Stimulated activated naive CD8-positive, alpha-beta T cell treated with anti-CD3 and anti-CD28 coated beads, Interleukin-15, Interleukin-2, amounts not matched to agents 100 U/mL and 50 U/mL, for 24 hours (primary cell): Measurements from ENCODE around the gene KRTAP9-9.
"Not testable (repeated sequence)": the region's sequence is repeated elsewhere in the genome, so short reads cannot be mapped to it uniquely, and the experiment has no call there.

Experiments
- ATAC-seq: fragments of 150-1000 bp; cut with Tn5 transposase; one replicate; pipeline ENCODE4 v1.10.0; 2021
- DNase-seq: peaks from one replicate; pipeline ENCODE4 v3.0.0; 2021

Gene KRTAP9-9

DNA sequence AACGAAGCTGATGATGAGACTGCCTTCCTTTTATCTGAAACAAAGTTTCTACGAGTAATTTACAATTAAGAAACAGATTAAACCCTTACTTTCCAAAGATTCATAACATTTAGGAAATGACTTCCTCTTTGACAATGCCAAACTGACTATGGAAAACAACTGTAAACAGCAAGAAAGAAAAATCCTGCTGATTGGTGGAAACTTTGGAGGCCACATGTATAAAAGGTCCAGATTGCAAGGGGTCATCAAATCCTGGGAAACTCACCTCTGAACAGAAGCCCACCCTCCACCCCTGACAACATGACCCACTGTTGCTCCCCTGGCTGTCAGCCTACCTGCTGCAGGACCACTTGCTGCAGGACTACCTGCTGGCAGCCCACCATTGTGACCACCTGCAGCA lies 9.9 kb downstream of the KRTAP9-9 start, which contains the start of gene KRTAP9-6:
KRTAP9-6 (plus strand) TSS at position 301 of the 400 bp plus-strand sequence; CDS start at position 301, 0 bp downstream.
- no peak for ATAC-seq
- no peak for DNase-seq

DNA sequence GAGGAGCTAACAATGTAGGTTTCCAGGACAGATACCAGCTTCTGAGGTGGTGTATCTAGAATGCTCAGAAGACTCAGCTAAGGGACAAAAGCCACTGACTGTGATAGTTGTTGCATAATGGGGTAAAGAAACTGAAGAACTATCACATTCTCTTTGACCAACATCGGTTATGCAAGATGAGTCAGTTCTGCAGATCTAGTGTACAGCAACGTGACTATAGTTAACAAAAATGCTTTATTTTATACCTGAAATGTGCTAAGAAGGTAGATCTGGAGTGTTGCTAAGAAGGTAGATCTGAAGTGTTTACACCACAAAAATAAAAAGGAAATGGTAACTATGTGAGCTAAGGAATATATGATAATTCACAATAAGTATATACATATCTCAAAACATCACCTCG lies 12.5 kb downstream of the KRTAP9-9 start:
- no peak for ATAC-seq
- DNase-seq = no peak

DNA sequence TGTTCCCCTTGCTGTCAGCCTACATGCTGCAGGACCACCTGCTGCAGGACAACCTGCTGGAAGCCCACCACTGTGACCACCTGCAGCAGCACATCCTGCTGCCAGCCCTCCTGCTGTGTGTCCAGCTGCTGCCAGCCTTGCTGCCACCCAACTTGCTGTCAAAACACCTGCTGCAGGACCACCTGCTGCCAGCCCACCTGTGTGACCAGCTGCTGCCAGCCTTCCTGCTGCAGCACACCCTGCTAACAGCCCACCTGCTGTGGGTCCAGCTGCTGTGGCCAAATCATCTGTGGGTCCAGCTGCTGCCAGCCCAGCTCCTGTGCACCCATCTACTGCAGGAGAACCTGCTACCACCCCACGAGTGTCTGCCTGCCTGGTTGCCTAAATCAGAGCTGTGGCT lies 16.1 kb downstream of the KRTAP9-9 start:
- not testable (repeated sequence) for DNase-seq, ATAC-seq

DNA sequence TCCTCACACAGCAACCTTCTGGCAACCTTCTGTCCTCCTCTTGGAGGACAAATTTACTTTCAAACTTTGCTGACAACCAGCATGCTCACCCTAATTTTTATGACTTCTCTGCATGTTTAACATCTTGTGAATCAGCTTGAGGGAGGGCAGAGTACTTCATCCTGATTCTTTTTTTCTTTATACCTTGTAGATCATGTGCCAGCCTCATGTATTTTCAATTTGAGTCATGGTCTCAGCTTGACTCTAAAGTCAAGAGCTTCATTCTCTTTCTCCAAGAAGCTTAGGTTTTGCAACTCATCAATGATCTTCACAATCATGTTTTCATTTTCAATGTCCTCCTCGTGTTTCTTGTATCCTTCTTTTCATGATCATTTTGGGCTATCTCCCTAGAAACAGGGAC lies 16.7 kb downstream of the KRTAP9-9 start:
- ATAC-seq (no peak), DNase-seq (no peak)

DNA sequence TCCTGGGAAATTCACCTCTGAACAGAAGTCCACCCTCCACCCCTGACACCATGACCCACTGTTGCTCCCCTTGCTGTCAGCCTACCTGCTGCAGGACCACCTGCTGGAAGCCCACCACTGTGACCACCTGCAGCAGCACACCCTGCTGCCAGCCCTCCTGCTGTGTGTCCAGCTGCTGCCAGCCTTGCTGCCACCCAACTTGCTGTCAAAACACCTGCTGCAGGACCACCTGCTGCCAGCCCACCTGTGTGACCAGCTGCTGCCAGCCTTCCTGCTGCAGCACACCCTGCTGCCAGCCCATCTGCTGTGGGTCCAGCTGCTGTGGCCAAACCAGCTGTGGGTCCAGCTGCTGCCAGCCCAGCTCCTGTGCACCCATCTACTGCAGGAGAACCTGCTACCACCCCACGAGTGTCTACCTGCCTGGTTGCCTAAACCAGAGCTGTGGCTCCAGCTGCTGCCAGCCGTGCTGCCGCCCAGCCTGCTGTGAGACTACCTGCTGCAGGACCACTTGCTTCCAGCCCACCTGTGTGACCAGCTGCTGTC lies 20.5 kb downstream of the KRTAP9-9 start, which contains the start of gene KRTAP9-7:
KRTAP9-7 (plus strand) TSS at position 51 of the 543 bp plus-strand sequence; CDS start at position 51, 0 bp downstream.
- DNase-seq, ATAC-seq: not testable (repeated sequence)

DNA sequence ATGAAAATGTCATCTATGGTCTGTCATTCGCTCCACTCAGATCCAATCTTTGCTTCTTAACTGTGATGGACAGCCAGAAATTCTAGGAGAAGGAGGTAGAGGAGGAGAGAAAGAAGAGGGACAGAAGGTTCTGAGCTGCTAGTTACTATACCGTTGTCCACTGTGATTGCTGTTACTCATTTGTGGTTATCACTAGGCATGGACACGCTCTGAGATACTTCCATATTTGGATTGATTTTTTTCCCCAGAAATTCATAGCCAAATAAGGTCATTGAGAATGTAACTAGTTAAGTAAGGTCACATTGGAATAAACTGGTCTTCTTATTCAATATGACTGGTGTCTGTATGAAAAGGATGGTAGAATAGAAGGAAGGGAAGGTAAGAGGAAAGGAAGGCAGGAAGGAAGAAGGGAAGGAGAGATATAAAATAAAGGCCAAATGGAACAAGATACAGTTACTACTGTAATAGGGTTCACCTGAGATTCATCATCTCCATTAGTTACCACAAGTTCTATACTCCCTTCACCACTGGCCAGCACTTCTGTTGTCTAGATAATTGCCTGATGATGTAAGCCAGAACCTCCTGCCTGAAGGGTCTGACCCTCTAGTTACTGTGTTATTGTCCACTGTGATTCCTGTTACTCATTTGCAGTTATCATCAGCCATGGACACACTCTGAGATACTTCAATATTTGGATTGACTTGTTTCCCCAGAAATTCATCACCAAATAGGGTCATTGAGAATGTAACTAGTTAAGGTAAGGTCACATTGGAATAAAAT lies 23.2 kb downstream of the KRTAP9-9 start:
- ATAC-seq (no peak), DNase-seq (no peak)

DNA sequence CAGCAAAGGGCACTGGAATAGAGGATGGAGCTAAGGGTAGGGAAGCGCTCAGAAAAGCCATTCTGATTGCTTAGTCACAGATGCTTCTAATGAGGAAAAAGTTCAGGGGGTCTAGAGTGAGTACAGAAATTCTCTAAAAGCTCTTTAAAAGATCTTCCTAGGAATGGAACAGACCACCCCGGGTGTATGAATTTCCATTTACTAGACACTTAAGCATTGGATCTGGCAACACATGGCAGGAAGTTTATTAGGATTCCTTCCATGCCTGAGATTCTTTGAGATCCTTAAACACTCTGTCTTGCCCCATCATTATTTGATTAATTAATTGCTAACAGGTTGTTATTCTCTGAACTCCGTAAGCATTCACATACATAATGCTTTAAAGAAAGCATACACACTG lies 28.9 kb downstream of the KRTAP9-9 start:
- ATAC-seq (no peak), DNase-seq (no peak)

DNA sequence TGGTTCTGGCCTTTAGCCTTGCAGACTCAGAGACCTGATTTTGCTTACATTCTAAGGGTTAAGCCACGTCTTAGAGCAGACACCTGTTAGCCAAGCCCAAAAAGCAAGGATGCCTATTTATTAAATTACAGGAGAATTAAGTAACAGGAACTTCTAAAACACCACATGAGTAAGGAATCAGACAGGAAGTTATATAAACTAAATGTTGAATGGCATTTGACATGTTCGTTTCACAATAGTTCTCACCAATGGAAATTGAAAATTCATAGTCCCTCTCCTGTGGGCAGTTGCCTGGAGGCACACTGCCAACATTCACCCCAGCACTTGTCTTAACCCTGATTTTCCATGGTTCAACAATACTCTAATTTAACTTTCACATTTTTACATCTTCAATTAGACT lies 29.4 kb downstream of the KRTAP9-9 start:
- DNase-seq (no peak), ATAC-seq (no peak)

DNA sequence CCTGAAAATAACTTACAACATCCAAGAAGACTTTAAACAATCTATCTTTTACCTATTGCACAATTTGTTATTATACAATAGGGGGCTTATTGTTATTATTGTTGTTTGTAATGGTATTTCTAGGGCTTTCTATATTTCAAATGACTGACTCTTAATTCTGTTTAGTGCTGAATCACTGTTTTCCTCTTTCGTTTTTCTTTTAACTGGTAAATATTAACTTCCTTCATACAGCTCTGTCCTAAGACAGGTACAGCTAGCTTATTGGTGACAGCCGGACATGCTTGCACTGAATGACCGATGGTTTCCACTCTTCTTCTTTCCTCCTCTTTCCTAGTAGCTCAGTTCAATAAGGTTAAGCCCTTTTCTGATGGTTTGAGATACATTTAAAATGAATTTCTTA lies 31.9 kb downstream of the KRTAP9-9 start:
- ATAC-seq (no peak), DNase-seq (no peak)

DNA sequence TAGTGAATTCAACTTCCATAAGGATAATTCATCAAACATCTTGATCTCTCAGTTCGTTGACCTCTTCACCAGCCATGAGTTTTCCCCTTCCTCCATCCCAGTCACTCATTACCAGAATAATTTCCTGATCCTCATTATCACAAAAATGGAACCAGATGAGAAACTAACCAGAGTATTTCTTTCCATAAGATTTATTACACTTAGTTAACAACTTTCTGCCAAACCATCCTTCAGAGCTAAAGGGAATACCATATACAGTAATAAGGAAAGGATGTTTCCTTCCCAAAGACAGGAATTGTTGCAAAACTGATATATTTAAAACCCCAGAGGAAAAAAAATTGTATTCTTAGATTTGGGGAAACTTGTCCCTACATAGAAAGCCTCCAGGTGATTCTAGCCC lies 38.8 kb downstream of the KRTAP9-9 start:
- ATAC-seq = no peak
- DNase-seq = no peak

DNA sequence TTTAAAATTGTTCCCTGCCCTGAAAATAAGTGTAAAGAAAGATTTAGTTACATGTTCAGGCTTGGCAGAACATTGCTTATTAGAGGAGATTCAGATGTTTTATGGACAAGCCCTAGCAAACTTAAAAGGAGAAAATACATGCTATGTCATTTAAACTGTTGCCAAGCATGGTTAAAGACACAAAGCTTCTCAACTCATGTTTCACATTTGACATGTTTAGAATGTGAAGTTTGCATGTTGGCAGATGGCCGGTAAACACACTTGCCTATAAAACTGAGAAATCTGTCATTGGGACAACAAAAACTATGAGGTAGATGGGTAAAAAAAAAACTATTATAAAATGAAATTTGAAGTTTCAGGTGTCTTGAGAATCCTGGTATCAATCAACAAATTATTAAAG lies 41.7 kb downstream of the KRTAP9-9 start:
- ATAC-seq (no peak), DNase-seq (no peak)

DNA sequence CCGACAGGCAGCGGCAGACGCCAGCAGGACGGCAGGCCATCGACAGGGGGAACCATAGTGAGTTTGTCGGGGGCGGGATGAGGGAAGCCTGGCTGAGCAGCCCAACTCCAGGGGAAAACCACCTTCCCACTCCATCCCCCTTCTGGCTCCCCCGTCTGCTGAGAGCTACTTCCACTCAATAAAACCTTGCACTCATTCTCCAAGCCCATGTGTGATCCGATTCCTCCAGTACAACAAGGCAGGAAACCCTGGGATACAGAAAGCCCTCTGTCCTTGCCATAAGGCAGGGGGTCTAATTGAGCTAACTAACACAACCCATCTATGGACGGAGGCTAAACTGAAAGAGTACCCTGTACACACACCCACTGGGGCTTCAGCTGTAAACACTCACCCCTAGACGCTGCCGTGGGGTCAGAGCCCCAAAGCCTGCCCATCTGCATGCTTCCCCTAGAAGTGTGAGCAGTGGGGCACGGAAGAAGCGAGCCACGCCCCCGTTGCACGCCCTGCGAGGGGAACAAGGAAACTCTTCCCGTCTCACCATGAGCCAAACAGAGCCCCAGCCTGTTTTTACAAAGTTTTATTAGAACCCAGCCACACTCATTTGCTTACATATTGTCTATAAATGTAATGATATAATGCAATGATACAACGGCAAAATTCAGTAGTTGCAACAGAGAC lies 43.4 kb downstream of the KRTAP9-9 start:
- no peak for DNase-seq
- ATAC-seq = no peak

DNA sequence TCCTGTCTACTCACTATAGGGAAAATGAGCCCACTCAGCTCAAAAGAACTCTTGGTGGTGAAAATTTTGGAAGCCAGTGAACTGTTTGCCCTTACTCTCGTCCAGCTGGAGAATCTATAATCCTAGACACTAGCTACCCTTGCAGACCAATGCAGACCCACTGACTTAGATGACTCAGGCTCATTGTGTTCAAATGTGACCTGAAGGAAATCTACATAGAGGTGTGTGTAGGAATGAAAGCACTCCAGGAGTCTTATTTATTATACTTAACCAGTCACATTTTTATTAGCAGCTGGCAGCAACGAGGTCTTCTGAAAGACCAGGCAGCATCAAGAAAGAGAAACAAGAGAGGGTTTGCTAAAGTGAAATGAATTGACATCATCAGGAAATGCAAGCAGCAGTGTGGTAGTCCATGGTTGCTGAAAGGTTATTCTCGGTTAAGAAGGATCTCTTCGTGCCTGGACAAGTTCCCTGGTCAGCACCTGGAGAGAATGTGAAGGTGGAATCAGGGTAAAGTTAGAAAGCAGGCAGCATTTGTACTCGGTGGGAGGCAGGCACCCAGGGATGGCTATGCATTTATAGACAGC lies 46.1 kb downstream of the KRTAP9-9 start:
- DNase-seq = no peak
- no peak for ATAC-seq

DNA sequence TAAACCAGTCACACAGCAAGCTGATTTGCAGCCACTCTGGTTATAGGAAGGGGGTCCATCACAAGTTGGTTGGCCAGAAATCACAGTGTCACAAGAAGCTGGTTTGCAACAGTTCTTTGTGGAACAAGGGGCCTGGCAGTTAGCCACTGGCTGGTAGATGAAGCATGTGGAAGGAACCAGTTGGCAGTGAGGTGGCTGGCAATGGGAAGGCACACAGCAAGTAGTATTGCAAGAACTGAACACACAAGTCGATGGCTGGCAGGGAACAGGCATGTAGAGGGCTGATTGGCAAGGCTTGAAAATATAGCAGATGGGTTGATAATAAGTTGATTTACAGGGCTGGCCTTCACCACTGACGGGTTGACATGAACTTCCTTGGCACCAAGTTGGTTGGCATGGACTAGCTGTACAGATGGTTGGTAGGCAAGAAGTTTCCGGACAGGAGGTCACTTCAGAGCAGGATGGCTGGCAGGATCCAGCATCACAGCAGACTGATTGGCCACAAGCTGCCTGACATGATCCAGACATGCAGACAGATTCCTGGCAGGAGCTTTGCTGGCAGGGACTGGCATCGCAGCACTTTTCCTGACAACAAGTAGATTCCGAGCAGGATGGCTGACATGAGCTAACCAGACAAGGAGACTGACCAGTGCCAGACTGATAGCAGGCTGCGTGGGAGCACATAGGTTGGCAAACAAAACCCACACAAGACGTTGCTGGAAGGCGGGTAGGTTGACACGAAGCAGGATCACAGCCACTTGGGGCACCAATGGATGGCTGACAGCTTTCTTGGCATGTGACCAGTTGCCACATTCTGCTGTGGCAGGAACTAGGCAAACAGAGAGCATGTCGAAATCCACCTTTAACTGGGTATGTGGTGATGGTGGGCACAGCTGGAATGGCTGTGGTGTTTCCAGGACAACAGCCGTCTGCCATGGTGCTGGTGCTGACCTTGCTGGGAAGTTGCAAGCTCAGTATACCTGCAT lies 47.0 kb downstream of the KRTAP9-9 start, which contains the start of gene KRTAP29-1:
KRTAP29-1 (minus strand) TSS at position 936 of the 986 bp plus-strand sequence; CDS start at position 936, 0 bp downstream.
- DNase-seq (no peak), ATAC-seq (no peak)

DNA sequence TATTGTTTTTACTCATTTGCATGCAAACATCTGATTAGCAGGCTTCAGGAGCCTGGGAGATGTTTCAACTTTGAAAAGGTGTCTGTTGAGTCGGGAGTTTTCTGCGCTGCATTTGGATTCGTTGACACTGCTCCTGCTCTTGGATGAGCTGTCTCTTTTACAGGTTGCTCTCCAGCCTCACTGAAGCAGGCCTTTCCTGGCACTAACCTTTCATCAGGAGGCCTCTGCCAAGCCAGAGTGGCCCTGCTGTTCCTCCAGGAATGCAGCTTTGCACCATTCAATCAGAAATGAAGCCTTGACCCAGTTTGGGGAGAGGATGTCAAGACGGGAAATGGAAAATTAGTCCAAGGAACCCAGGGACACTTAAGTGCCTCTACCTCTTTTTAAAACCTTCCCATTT lies 47.8 kb downstream of the KRTAP9-9 start:
- DNase-seq (no peak), ATAC-seq (no peak)

DNA sequence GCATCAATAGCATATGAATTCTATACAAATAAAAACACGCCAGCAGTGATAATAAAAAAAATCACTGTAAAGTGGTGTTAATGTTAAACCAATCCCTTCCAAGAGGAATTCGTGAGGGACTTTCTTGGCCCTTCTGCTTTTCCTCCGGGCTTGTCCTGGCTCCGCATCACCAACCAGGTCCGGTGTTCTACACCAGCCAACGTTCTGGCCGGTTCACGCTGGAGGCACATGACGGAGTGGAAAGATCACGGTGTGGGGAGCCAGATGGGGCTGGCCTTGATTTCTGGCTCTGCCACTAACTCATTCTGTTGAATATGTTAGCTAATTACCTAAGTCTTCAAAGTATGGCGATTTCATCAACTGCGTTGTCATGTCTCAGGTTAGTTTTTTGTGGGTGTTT lies 48.9 kb downstream of the KRTAP9-9 start:
- DNase-seq (no peak), ATAC-seq (no peak)
